HG02623 (cell line): Measurements from ENCODE around the gene SORCS3.

ENCODE experiments used
- ATAC-seq: cut with Tn5 transposase; IDR thresholded peaks from one replicate; pipeline ENCODE4 v1.9.1; 2021; ENCODE audit warnings: moderate library complexity; ENCODE audit not compliant: unreplicated experiment

Gene SORCS3

GRCh38 chr10:105243825-105244224 is 602.7 kb downstream of the SORCS3 start:
- ATAC-seq, result no peak

GRCh38 chr10:105247831-105248499 is 606.9 kb downstream of the SORCS3 start:
- no peak for ATAC-seq

GRCh38 chr10:105252911-105253310 is 611.8 kb downstream of the SORCS3 start:
- ATAC-seq, result no peak

GRCh38 chr10:105253515-105254212 is 612.6 kb downstream of the SORCS3 start:
- ATAC-seq, result no peak

- no peak for ATAC-seq
Measured at GRCh38 chr10:105258036-105258673, 617.1 kb downstream of the SORCS3 start.

- ATAC-seq, result no peak
Measured at GRCh38 chr10:105258674-105259065, 617.6 kb downstream of the SORCS3 start.

- ATAC-seq, result no peak
Measured at GRCh38 chr10:105259201-105259600, 618.1 kb downstream of the SORCS3 start.

GRCh38 chr10:105262666-105263065 is 621.6 kb downstream of the SORCS3 start:
- no peak for ATAC-seq

GRCh38 chr10:105266966-105267539 is 626.0 kb downstream of the SORCS3 start:
- ATAC-seq, result no peak

- ATAC-seq, result no peak
Measured at GRCh38 chr10:105268961-105269360, 627.9 kb downstream of the SORCS3 start.

- ATAC-seq, result no peak
Measured at GRCh38 chr10:105269689-105270088, 628.6 kb downstream of the SORCS3 start.

- ATAC-seq, result no peak
Measured at GRCh38 chr10:105274556-105275070, 633.5 kb downstream of the SORCS3 start.

- ATAC-seq, result no peak
Measured at GRCh38 chr10:105278439-105278838, 637.3 kb downstream of the SORCS3 start.

GRCh38 chr10:105279101-105279500 is 638.0 kb downstream of the SORCS3 start:
- no peak for ATAC-seq

- no peak for ATAC-seq
Measured at GRCh38 chr10:105280895-105281294, 639.8 kb downstream of the SORCS3 start.

GRCh38 chr10:105284476-105285215 is 643.6 kb downstream of the SORCS3 start:
- no peak for ATAC-seq

- no peak for ATAC-seq
Measured at GRCh38 chr10:105288026-105288425, 646.9 kb downstream of the SORCS3 start.

GRCh38 chr10:105288613-105289012 is 647.5 kb downstream of the SORCS3 start:
- no peak for ATAC-seq

- ATAC-seq, result no peak
Measured at GRCh38 chr10:105291571-105291970, 650.5 kb downstream of the SORCS3 start.

GRCh38 chr10:105292236-105292635 is 651.1 kb downstream of the SORCS3 start:
- ATAC-seq, result no peak
